ENCODE data around the gene PIAS4. TPM values are rescaled to one million over a fixed set of nuclear protein-coding genes. Genes with fewer than 3 reads are reported as not detected.
A peak's percentile ranks its signal among the peaks of the same experiment; 100 is the strongest.

Gene PIAS4
- total RNA-seq, 1 experiment from 2014 or later = 20.0 TPM

DNA sequence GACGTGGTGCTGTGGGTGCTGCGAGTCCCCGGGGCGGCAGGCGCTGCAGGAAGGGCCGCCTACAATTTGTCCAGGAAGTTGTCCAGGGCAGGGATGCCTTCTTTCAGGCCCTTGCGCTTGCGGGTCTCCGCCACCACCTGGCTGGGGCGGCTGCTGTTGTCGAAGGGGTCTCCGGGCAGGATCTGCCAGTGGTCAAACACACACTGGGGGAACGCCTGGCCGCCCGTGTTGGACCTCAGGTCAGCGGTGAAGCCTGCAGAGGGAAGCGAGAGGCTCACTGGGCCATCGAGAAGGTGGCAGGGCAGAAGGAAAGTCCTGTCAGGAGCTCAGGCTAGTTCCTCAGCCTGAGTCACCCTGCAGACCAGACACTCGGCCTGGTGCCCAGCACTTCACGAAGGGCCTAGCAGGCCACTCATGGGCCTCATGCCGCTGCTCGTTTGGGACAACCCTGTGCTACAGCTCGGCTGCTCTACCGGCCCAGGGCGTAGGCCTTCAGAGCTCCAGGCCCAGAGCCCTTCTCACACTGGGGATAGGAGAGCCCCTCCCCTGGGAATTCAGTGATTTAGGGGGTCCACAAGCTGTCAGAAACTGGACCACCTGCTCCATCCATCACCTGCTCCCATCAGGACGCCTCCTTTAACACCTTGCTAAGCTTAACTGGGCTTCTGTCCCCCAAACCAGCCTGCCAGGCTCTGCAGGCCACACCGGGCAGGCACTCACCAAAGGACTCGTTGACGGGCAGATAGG is 30.9 kb upstream of the PIAS4 start:
- DNase-seq (ENCODE audit: low read depth) = no peak

GRCh38 chr19:3977242-3978143 is 30.0 kb upstream of the PIAS4 start:
- no peak for DNase-seq (ENCODE audit: low read depth)

DNA sequence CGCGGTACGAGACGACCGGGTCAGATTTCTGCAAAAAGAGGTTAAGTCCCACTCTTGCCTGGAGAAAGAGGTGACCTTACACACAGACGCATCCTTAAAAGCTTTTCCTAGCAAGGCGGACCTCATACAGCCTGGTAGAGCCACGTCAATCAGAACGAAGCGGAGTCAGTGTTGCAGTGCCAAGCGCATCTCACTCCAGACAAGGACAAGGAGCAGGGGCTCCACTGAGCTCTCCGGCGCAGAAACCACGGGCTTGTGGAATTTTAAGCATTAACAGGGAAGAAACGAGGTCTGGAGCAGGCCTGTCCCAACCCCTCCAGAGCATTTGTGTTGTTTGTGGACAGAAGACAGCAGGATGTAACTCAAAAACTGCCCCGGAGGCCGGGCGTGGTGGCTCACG is 29.4 kb upstream of the PIAS4 start:
- DNase-seq (ENCODE audit: low read depth) = no peak

GRCh38 chr19:3979289-3979673 is 28.3 kb upstream of the PIAS4 start:
- no peak for DNase-seq (ENCODE audit: low read depth)

DNA sequence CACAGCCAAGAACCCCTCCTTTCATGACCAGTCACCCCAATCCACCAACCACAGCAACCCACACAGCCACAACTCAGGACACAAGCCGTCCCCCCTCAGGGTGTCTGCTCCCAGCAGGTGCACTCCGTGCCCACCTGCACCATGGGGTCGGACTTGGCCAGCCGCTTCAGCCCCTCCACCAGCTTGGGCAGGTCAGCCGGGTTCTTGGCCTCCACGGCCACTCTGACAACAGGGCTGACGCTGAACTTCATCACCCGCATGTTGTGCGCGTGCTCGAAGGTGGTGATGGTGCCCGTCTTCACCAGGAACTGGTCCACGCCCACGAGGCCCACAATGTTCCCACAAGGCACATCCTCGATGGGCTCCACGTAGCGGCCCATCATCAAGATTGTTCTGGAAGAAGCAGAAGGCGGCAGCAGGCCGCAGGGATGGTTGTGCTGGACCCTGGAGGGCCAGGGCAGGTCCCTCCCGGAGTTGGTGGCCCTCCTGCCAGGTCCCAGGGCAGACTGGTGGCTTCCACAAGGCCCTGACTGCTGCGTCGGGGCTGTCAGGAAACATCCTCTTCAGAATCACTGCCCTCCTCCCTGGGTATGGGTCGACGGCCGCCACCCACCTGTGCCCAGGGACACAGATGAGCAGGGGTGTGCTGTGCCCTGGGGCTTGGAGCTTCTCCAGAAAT is 27.7 kb upstream of the PIAS4 start:
- no peak for DNase-seq (ENCODE audit: low read depth)

GRCh38 chr19:3980353-3981251 is 26.9 kb upstream of the PIAS4 start:
- no peak for DNase-seq (ENCODE audit: low read depth)

DNA sequence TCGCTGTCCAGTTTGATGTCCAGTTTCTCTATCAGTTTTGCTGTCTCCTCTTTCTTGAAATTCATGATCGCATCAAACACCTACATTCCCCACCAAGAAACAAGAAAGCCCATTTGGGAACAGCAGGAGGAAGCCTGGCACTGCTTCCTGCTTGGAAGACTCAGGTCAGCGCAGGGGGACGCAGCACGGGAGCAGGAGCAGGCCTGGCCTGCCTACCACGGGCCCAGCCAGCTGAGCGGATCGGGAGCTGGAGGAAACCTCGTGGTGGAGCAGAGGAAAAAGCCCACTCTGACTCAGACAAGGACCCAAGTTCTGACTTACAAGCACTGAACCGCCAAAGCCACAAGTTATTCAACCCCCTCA is 26.2 kb upstream of the PIAS4 start:
- DNase-seq (ENCODE audit: low read depth) = no peak

- no peak for DNase-seq (ENCODE audit: low read depth)
Observed at GRCh38 chr19:3981736-3982681, 25.5 kb upstream of the PIAS4 start.

DNA sequence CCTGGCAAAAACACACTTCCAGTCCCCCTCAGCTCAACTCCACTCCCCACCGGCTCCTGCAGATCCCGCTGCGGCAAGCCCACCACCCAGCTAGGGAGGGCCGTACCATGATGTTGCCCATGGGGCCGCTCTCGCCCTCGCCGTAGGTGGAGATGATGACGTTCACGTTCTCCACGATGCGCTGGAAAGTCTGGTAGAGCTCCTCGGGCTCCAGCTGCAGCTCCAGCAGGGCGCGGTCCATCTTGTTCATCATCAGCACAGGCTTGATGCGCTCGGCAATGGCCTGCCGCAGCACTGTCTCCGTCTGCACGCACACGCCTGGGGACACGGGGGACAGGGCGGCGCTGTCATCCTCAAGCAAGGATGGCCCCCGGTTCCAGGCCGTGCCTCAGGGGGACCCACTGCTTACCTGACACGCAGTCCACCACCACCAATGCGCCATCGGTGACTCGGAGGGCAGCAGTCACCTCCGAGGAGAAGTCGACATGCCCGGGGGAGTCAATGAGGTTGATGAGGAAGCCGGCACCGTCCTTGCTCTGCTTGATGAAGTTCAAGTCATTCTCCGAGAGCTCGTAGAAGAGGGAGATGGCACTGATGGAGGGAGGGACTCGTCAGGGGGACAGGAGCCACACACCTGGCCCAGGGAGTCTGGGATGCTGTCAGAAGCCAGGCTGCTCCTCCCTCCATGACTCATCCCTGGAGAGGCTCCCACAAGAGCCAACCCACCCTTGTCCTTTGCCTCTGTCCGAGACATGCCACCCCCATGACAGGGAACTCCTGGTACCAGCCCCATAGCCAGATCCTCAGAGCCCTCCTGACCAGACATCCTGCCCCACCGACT is 24.6 kb upstream of the PIAS4 start:
- DNase-seq (ENCODE audit: low read depth) = peak; percentile 70

DNA sequence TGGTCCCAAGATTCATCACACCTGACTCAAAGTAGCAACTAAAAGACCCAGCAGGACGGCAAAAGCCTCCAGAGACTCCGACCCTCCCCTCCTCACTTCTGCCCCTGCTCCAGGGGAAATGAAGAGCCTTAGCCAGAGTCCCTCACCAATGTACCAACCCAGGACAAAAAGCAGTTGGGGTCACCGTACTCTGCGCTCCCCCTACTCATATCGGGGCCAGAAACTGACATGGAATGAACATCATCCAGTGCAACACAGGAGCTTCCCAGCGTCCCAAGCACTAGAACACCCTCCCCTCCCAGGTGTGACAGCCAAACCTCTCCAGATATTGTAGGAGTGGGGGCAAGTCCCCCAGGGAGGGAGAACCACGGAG is 24.0 kb upstream of the PIAS4 start:
- no peak for DNase-seq (ENCODE audit: low read depth)

- no peak for DNase-seq (ENCODE audit: low read depth)
Observed at GRCh38 chr19:3983936-3984583, 23.5 kb upstream of the PIAS4 start.

GRCh38 chr19:3984584-3984907 is 23.0 kb upstream of the PIAS4 start:
- DNase-seq (ENCODE audit: low read depth) = no peak

- DNase-seq (ENCODE audit: low read depth) = peak; percentile 59
Observed at GRCh38 chr19:3984908-3985642, 22.5 kb upstream of the PIAS4 start, which contains the start of gene EEF2. Gene EEF2 (minus strand): TSS chr19:3985463. CDS start chr19:3985380, 83 bp downstream.

DNA sequence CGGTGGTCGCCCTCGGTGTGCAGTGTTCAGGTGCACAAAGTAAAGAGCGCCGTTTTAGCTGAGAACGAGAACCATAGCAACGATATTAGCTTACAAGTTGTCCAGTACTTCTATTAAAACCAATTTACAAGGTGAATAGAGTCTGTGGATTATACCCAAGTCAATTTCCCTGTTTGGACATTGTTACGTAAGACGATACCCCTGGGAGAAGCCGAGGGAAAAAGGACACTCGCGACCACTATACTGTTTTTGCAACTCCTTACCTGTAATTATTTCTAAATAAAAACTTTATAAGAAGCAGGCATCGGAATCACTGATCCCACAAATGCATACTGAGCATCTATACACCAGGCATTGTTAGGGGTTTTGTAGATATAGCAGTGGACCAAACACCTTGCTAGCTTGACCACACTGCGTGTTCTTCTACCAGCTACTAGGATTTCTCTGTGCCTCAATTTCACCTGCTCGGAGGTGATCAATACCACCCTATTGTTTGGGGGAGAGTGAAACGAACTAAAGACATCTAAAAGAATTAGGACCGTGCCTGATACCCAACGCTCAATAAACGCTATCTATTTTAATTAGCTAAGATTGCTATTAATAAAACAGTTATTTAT is 21.8 kb upstream of the PIAS4 start:
- DNase-seq (ENCODE audit: low read depth) = no peak

- DNase-seq (ENCODE audit: low read depth) = peak; percentile 50
Observed at GRCh38 chr19:3986260-3987041, 21.1 kb upstream of the PIAS4 start.

DNA sequence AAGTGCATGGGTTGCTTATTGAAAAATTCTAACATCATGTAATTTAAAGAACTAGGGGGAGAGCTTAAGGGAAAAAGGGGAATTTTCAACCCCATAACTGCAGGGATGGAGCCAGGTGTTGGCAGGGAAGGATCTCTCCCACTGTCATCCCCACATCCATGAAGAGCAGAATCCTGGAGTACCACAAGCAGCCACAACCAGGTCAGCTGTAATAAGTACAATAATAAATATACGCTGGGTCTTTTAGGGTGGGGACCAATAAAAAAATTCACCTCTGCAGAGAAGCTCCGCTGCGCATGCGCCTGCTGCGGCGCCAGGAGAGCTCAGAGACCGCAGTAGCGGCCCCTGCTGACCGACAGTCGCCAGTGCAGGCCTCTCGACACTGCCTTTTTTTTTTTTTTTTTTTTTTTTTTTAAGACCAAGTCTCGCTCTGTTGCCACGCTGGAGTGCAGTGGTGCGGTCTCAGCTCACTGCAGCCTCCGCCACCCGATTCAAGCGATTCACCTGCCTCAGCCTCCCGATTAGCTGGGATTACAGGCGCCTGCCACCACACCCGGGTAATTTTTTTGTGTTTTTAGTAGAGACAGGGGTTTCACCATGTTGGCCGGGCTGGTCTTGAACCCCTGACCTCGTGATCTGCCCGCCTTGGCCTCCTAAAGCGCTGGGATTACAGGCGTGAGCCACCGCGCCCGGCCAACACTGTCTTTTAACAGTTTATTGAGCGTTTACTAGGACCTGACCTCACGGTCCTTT is 19.7 kb upstream of the PIAS4 start:
- peak; percentile 68 for DNase-seq (ENCODE audit: low read depth)
